ENCODE results near the gene XAF1.
"Not testable (repeated sequence)": the region's sequence is repeated elsewhere in the genome, so short reads cannot be mapped to it uniquely, and the experiment has no call there.

Gene XAF1

GRCh38 chr17:6800422-6801027, 44.7 kb downstream of the XAF1 start:
- no peak for DNase-seq (ENCODE audit: low read depth in 2 of 2)

- no peak for DNase-seq (ENCODE audit: low read depth in 2 of 2)
These were observed 55.7 kb downstream of the XAF1 start for GRCh38 chr17:6811510-6811909.

- no peak for DNase-seq (ENCODE audit: low read depth in 2 of 2)
These were observed 56.4 kb downstream of the XAF1 start for GRCh38 chr17:6812295-6812694.

GRCh38 chr17:6815775-6816174, 59.9 kb downstream of the XAF1 start:
- no peak for DNase-seq (ENCODE audit: low read depth in 2 of 2)

GRCh38 chr17:6816368-6816767, 60.5 kb downstream of the XAF1 start:
- DNase-seq (ENCODE audit: low read depth in 2 of 2), result not testable (repeated sequence)

GRCh38 chr17:6818938-6819337, 63.1 kb downstream of the XAF1 start:
- DNase-seq (ENCODE audit: low read depth in 2 of 2), result no peak

- no peak for DNase-seq (ENCODE audit: low read depth in 2 of 2)
These were observed 67.2 kb downstream of the XAF1 start for GRCh38 chr17:6823011-6823442.

Data from stimulated activated CD4-positive, alpha-beta T cell treated with anti-CD3 and anti-CD28 coated beads, Interleukin-1b, Interleukin-23, amount 100 ng/mL, for 4 hours (primary cell).